GM12801 (cell line): ENCODE data around the gene MAP3K20.

Source experiments
- CTCF ChIP-seq: IDR thresholded peaks from one replicate; pipeline ENCODE4 v1.5.1; 2011; ENCODE audit warnings: control low read depth; ENCODE audit not compliant: insufficient read length; ENCODE audit errors: extremely low read depth

MAP3K20 gene

DNA sequence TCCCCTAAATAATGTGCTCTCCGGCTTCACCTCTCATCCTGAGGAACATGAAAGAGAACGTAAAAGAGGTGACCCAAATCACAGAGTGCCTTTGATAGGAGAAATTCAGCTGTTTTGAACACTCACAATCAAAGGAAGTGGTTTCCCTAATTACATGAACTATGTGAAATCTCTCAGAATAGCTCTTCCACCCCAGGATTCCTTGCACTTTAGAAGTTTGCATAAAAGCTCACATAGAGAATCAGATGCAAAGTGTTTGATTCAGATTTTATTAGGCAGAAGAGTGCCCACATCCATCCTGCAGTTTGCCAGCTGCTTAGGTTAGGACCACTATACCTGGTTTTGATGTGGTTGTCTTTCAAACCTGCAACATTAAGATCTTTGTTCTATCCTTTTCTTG, 61.0 kb downstream of the MAP3K20 start:
- TF ChIP-seq CTCF: no peak

DNA sequence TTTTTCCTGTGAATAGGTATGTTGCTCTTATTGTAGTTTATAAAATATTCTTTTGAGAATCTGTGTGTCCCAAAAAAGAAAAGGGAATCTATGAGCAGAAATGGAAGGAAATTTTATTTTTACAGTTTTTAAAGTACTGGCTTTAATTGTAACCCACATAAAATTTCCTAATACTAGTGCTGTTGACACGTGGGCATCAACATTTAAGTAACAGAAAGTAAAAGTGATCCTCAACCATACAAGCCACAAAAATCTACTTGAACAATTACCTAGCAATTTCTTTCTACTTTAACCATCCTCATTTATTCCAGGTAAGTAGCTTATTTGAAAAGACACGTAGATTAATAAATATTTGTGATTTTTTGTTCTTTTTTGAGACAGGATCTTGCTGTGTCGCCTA, 62.0 kb downstream of the MAP3K20 start:
- no peak for TF ChIP-seq CTCF

GRCh38 chr2:173138962-173139361, 63.3 kb downstream of the MAP3K20 start:
- no peak for TF ChIP-seq CTCF

DNA sequence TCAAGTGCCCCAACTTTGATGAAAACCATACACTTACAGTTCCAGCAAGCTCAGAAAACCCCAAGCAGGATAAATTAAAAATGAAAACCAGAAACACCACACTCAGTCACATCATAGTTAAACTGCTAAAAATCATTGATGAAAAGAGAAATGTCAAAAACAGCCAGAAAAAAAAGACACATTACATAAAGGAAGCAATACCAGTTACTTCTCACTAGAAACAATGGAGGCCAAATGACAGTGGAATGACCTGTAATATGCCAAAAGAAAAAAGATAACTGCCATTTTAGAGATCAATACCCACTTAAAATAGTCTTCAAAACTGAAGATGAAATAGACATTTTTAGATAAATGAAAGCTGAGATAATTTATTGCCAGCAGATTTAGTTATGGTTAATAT, 66.0 kb downstream of the MAP3K20 start:
- no peak for TF ChIP-seq CTCF

- no peak for TF ChIP-seq CTCF
Observed at GRCh38 chr2:173145454-173145853, 69.8 kb downstream of the MAP3K20 start.

DNA sequence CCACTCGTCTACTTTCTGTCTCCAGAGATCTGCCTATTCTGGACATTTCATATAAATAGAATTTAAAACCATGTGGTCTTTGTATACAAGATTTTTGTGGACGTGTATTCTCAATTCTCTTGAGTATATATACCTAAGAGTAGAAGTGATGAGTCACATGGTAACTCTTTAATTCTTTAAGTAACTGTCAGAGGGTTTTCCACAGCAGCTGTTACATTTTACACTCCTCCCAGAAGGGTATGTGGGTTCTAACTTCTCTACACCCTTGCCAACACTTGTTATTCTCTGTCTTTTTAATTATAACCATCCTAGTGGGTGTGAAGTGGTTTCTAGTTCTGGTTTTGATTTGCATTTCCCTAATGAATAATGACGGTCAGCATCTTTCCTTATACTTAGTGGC, 70.9 kb downstream of the MAP3K20 start:
- TF ChIP-seq CTCF: no peak

- no peak for TF ChIP-seq CTCF
Observed at GRCh38 chr2:173148520-173148919, 72.9 kb downstream of the MAP3K20 start.

- TF ChIP-seq CTCF: no peak
Observed at GRCh38 chr2:173149491-173149890, 73.8 kb downstream of the MAP3K20 start.
